K562 (cell line): ENCODE measurements around the gene BICD1. TPM values are rescaled to one million over a fixed set of nuclear protein-coding genes. Genes with fewer than 3 reads are reported as not detected.

Experiments used
- ATAC-seq: fragments of 200-7000 bp; cut with Tn5 transposase; 3 replicates; pipeline ENCODE4 v1.9.1; 2020; ENCODE audit warnings: moderate library complexity
- BruUV-seq: library from RNA; stranded (reverse); fragments of 400-500 nt; replicated peaks from 2 replicates; lab custom pipeline; 2021; lab: Mats Ljungman, UMichigan
- CTCF ChIA-PET: fragments of 300-600 bp; formaldehyde crosslinking; extraction: SDS; loops from one replicate; lab custom pipeline; 2021; ENCODE audit warnings: low intra/inter-chr PET ratio; lab: Yijun Ruan, JAX
- POLR2A ChIA-PET: fragments of 300-600, 350-650 bp; sonication (Branson Sonifier 250); formaldehyde crosslinking; extraction: SDS; loops from one replicate; lab custom pipeline; 2021; ENCODE audit warnings: antibody characterized with exemption, inconsistent platforms; lab: Yijun Ruan, JAX
- DNase-seq, 4 experiments: peaks; one replicate each; pipeline versions ENCODE4 v3.0.0 to v3.0.0-alpha.2; 2011 to 2018; ENCODE audit warnings: low spot score in 3 of 4, mixed read lengths in 3 of 4; ENCODE audit errors: extremely low read depth in 1 of 4
- FAIRE-seq: peaks from 2 replicates; lab custom pipeline; 2011; peaks lifted over from hg19 to GRCh38; lab: Jason Lieb, UNC
- H2AFZ ChIP-seq: 2 replicates; pipeline ENCODE4 v1.6.0; 2011; ENCODE audit warnings: low read depth, low read length, control low read depth, inconsistent platforms
- H3K27ac ChIP-seq: fragments of 200-600 bp; 3 replicates; pipeline ENCODE4 v1.8.0; 2011; ENCODE audit warnings: low read depth, mild to moderate bottlenecking, control low read depth, inconsistent platforms, low read length, moderate library complexity, mixed read lengths; ENCODE audit errors: extremely low read depth
- H3K27me3 ChIP-seq, 2 experiments: fragments of 300-600 bp in 1 of 2; 2 replicates in 1 of 2; 3 replicates in 1 of 2; pipeline versions ENCODE4 v1.6.0 to v1.8.0; 2011; ENCODE audit warnings: inconsistent platforms in 2 of 2, low read length in 2 of 2, mild to moderate bottlenecking in 1 of 2, mixed read lengths in 1 of 2, moderate library complexity in 1 of 2; ENCODE audit not compliant: control insufficient read depth in 2 of 2, insufficient read depth in 2 of 2
- H3K36me3 ChIP-seq: fragments of 300-600 bp; 3 replicates; pipeline ENCODE4 v1.8.0; 2011; ENCODE audit warnings: mild to moderate bottlenecking, low read length, inconsistent platforms; ENCODE audit not compliant: control insufficient read depth, insufficient read depth
- H3K4me1 ChIP-seq, 2 experiments: fragments of 200-600 bp in 1 of 2; replicated peaks in 1 of 2; 2 replicates in 1 of 2; 3 replicates in 1 of 2; pipeline versions ENCODE4 v1.5.1 to v1.8.0; 2011; ENCODE audit warnings: inconsistent platforms in 2 of 2, low read length in 2 of 2, mild to moderate bottlenecking in 1 of 2, mixed read lengths in 1 of 2, moderate library complexity in 1 of 2; ENCODE audit not compliant: control insufficient read depth in 2 of 2, insufficient read depth in 2 of 2
- H3K4me2 ChIP-seq: 2 replicates; pipeline ENCODE4 v1.6.1; 2011; ENCODE audit warnings: low read length, control low read depth, inconsistent platforms, mixed read lengths; ENCODE audit not compliant: insufficient read depth
- H3K4me3 ChIP-seq: fragments of 200-600 bp; sonication (generic), shearing (Covaris generic); 2 replicates; pipeline ENCODE4 v1.5.1; 2016; ENCODE audit warnings: control low read depth, inconsistent platforms
- H3K79me2 ChIP-seq: fragments of 200-600 bp; 3 replicates; pipeline ENCODE4 v1.8.0; 2011; ENCODE audit warnings: low read length, inconsistent platforms; ENCODE audit not compliant: control insufficient read depth, insufficient read depth
- H3K9ac ChIP-seq, 2 experiments: 2 replicates each; pipeline versions ENCODE4 v1.6.0 to v1.6.1; 2011; ENCODE audit warnings: low read depth in 2 of 2, low read length in 2 of 2, control low read depth in 1 of 2, inconsistent platforms in 1 of 2, mild to moderate bottlenecking in 1 of 2, mixed read lengths in 1 of 2; ENCODE audit not compliant: insufficient read depth in 1 of 2
- H3K9me1 ChIP-seq: one replicate; pipeline ENCODE4 v1.6.0; 2011; ENCODE audit warnings: inconsistent platforms, mild to moderate bottlenecking, low read length, moderate library complexity; ENCODE audit not compliant: control insufficient read depth, insufficient read depth
- H3K9me3 ChIP-seq: replicated peaks from 2 replicates; pipeline ENCODE4 v1.5.1; 2011; ENCODE audit warnings: low read depth, low read length, inconsistent platforms; ENCODE audit not compliant: control insufficient read depth, insufficient read depth
- H4K20me1 ChIP-seq: replicated peaks from 2 replicates; pipeline ENCODE4 v1.6.1; 2011; ENCODE audit warnings: low read length, inconsistent platforms, mixed read lengths; ENCODE audit not compliant: control insufficient read depth, insufficient read depth
- ADNP ChIP-seq: fragments of 200-800 bp; sonication (Bioruptor generic); IDR thresholded peaks from 2 replicates; pipeline ENCODE4 v1.6.1; 2016; ENCODE audit warnings: missing genetic modification characterization, missing compliant biosample characterization
- BMI1 ChIP-seq: fragments of 150-350 bp; IDR thresholded peaks from 2 replicates; pipeline ENCODE4 v1.6.1; 2014; ENCODE audit warnings: low read length
- DACH1 ChIP-seq: fragments of 450-650 bp; IDR thresholded peaks from 2 replicates; pipeline ENCODE4 v1.6.1; 2018; ENCODE audit not compliant: partially characterized antibody
- DLX4 ChIP-seq: fragments of 250-450 bp; sonication (Bioruptor Pico); IDR thresholded peaks from 2 replicates; pipeline ENCODE4 v1.6.1; 2021; ENCODE audit warnings: mild to moderate bottlenecking
- HDAC2 ChIP-seq: fragments of 450-650 bp; IDR thresholded peaks from 2 replicates; pipeline ENCODE4 v1.6.1; 2016; ENCODE audit warnings: mild to moderate bottlenecking
- HLTF ChIP-seq: fragments of 450-650 bp; IDR thresholded peaks from 2 replicates; pipeline ENCODE4 v1.6.1; 2016
- KDM4B ChIP-seq, 2 experiments: fragments of 450-650 bp in 1 of 2; sonication (generic) in 1 of 2; IDR thresholded peaks; 2 replicates each; pipeline ENCODE4 v1.6.1; 2016 to 2017; ENCODE audit warnings: borderline replicate concordance in 2 of 2, antibody characterized with exemption in 1 of 2, low read depth in 1 of 2, mild to moderate bottlenecking in 1 of 2
- KLF10 ChIP-seq: fragments of 250-450 bp; sonication (Bioruptor Pico); IDR thresholded peaks from 2 replicates; pipeline ENCODE4 v1.6.1; 2021; ENCODE audit warnings: matching md5 sums
- STAT5A ChIP-seq: IDR thresholded peaks from 2 replicates; pipeline ENCODE4 v1.6.1; 2012; ENCODE audit warnings: low read length, inconsistent platforms, borderline replicate concordance
- USF2 ChIP-seq: sonication (generic); formaldehyde crosslinking; IDR thresholded peaks from 2 replicates; pipeline ENCODE4 v1.5.0; 2020; ENCODE audit warnings: missing genetic modification reagents
- ZFPM2 ChIP-seq: fragments of 250-450 bp; sonication (Bioruptor Pico); IDR thresholded peaks from 2 replicates; pipeline ENCODE4 v1.5.1; 2022; ENCODE audit warnings: mild to moderate bottlenecking
- ZKSCAN8 ChIP-seq: fragments of 200-800 bp; sonication (Bioruptor generic); IDR thresholded peaks from 2 replicates; pipeline ENCODE4 v1.6.1; 2016; ENCODE audit warnings: missing genetic modification characterization, missing compliant biosample characterization
- ZNF174 ChIP-seq: fragments of 250-450 bp; sonication (Bioruptor Pico); IDR thresholded peaks from 2 replicates; pipeline ENCODE4 v1.4.0; 2020; ENCODE audit warnings: mild to moderate bottlenecking
- ZNF449 ChIP-seq: fragments of 250-450 bp; sonication (Bioruptor Pico); IDR thresholded peaks from 2 replicates; pipeline ENCODE4 v1.8.0; 2022; ENCODE audit warnings: moderate library complexity, mild to moderate bottlenecking, inconsistent platforms
- WGBS: fragments of 100-300 bp; shearing (Covaris generic); methylation state at CpG from one replicate; pipeline ENCODE4 v1.1.6; 2016; ENCODE audit warnings: low coverage, mixed read lengths; ENCODE audit not compliant: insufficient coverage; ENCODE audit errors: missing lambda C conversion rate; 5-methylcytosine and 5-hydroxymethylcytosine counted together
- in situ Hi-C: fragments of 300-500 bp; cut with MboI; formaldehyde crosslinking; loops from 4 replicates; pipeline ENCODE4 v1.15.0; 2018; ENCODE audit warnings: inconsistent platforms, mixed read lengths
- intact Hi-C: fragments of 100-400 bp; cut with micrococcal nuclease; formaldehyde crosslinking; loops from 2 replicates; pipeline ENCODE4 v1.14.2; 2022
- polyA plus RNA-seq, 8 experiments: library from polyadenylated mRNA; depleted of rRNA in 4 of 8; stranded (reverse) in 5 of 8; unstranded in 3 of 8; fragments of >200 nt; fragmentation: Nextera tagmentation in 2 of 8; fragmentation: Illumina TruSeq in 1 of 8; extraction: Ambion mirVana in 2 of 8; extraction: Trizol in 1 of 8; gene quantifications; 2 replicates each; pipeline versions ENCODE4 v1.2.1 to v1.2.3, GENCODE V29; 2011 to 2014; ENCODE audit warnings: inconsistent platforms in 1 of 8, missing spikeins in 1 of 8
- total RNA-seq, 7 experiments: library from RNA; depleted of rRNA in 6 of 7; stranded (reverse); fragments of >200 nt in 6 of 7; fragmentation: Illumina TruSeq in 2 of 7; extraction: Trizol in 2 of 7; gene quantifications; 2 replicates each; pipeline versions ENCODE4 v1.2.1 to v1.2.3, GENCODE V29; 2011 to 2021; ENCODE audit warnings: low replicate concordance in 1 of 7

Gene BICD1
- total and polyA plus RNA-seq, 9 of the 15 experiments (the other 6 are each of a cell fraction or from before 2014, with no cell fraction given): 3.5 to 21.1 (median 12.5) TPM

GRCh38 chr12:32171211-32171610 is 64.6 kb downstream of the BICD1 start (continued):
- TF ChIP-seq DLX4 (CRISPR knock-in tag) (no peak), KLF10 (CRISPR knock-in tag) (no peak)

- intact Hi-C loops (no loop called here), in situ Hi-C loops (no loop called here)
- Histone ChIP-seq H3K9me1 (no peaks in the 10 kb centered on the region), H3K36me3 (no peaks in the 10 kb centered on the region), H3K4me3 (no peak overlapping the region), H3K79me2 (no peaks in the 10 kb centered on the region), H3K4me1 (no peaks in the 10 kb centered on the region), H3K27ac (no peak overlapping the region), H3K4me2 (no peak overlapping the region), H3K27me3 (no peaks in the 10 kb centered on the region), H3K9ac (no peak overlapping the region), H2AFZ (no peak overlapping the region), H4K20me1 (no peaks in the 10 kb centered on the region), H3K9me3 (no peaks in the 10 kb centered on the region)
- FAIRE-seq: no peak
- DNase-seq: no peak
- ChIA-PET CTCF (no interaction called here), POLR2A (no interaction called here)
- no TSS peak for BruUV-seq
- 76% methylated on average over 2 of the region's 2 CpGs for WGBS
- ATAC-seq: no peak
- TF ChIP-seq STAT5A (no peak), ADNP (tag) (no peak), ZKSCAN8 (CRISPR knock-in tag) (no peak), KDM4B (IDR thresholded peaks at IDR 0.05; ENCODE audit: borderline replicate concordance in 2 of 2, low read depth in 1 of 2) (no peak), ZNF449 (CRISPR knock-in tag) (no peak), USF2 (CRISPR knock-in tag) (no peak), DACH1 (no peak), HLTF (no peak), HDAC2 (no peak), ZNF174 (CRISPR knock-in tag) (no peak), ZFPM2 (CRISPR knock-in tag) (no peak), BMI1 (no peak)
These were observed 70.0 kb downstream of the BICD1 start for GRCh38 chr12:32176606-32177005.
